CD4-positive, alpha-beta T cell treated with Interleukin-12 subunit alpha and Interleukin-12 subunit beta, for 1 hour (primary cell): ENCODE measurements around the gene CASS4.
"Not testable (repeated sequence)": the region's sequence is repeated elsewhere in the genome, so short reads cannot be mapped to it uniquely, and the experiment has no call there.

Experiments
- DNase-seq: peaks from one replicate; pipeline ENCODE4 v3.0.0-alpha.2; 2020

Gene CASS4

DNA sequence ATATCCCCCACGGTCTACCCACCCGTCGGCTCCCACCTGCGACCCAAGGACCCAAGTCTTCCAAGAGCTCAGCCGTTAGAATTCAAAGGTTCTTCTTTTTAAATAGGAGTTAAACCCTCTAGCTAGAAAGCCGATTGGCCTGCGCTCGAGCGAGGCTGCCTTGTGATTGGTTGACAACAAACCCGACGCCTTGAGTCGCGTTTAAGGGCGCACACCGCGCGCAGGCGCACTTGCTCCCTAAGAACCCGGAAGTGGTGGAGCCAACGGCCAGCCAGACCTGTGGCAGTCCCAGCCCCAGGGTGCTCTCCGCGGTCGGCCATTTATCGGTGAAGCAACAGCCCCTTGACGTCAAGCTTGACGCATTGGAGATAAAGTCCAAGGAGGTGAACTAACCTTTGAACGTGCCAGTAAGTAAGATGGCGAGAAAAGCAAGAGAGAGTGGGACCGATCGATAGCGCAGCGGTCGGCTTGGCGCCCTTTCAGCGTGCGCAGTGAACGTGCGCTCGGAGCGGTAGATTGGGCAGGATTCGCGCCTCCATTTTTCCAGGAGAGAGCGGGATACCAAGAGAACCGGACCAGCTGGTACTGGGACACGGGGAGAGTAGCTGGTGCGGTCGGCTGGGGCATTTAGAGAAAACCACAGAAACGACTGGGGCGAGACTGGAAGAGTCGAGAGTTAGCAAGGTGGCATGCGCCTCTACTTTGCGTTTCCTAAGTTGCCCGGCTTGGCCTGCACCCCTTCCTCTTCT, 19.8 kb upstream of the CASS4 start, which contains the start of the genes AURKA and CSTF1:
AURKA (minus strand) TSS at position 84 of the 749 bp plus-strand sequence. CDS start 4,018 bp downstream, outside the sequence.
CSTF1 (plus strand) TSS at position 514 of the 749 bp plus-strand sequence. CDS start 2,908 bp downstream, outside the sequence.
- peak; percentile 99 for DNase-seq

DNA sequence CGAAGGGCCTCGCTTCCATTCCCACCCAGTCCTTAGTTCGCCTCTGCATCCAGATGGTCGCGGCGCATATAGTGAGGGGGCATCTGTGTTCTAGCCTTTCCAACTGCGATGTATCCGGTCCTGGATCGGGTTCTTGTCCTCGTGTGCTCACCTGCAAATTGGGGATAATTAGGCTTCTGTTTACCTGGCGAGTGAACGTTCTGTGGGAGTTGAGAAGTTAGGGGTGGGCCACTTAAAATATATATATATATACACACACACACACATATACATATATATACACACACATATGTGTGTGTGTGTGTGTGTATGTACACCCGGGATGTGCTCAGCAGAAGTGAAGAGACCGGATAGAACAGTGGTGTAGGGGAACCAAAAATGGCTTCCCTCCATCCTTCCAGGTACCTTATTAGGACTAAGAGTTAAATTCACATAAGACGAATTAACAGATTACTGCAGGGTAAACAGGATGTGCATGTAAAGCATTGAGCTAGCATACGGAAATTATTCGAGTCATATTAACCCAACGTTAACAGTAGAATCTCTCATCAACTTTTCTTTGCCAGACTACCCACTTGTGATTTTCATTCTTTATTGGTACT, 19.1 kb upstream of the CASS4 start:
- DNase-seq: peak; percentile 55

DNA sequence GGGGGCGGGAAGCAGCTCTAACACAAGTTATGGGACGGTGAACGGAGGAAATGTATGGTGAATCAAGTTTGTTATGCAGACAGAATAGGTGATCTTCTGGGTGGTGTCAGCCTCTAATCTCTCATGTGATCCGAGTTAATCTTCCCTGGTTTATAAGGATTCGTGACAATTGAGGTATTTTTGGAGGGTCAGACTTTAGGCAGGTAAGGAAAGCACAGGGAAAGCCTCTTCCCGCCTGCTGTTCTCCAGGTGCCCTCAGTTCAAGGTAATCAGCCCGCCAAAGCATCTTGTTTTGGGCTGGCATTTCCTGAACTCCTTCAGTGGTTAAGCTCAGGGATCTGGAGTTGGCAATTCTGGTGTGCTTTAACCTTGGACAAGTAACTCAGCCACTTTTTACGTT, 18.4 kb upstream of the CASS4 start:
- DNase-seq: no peak

DNA sequence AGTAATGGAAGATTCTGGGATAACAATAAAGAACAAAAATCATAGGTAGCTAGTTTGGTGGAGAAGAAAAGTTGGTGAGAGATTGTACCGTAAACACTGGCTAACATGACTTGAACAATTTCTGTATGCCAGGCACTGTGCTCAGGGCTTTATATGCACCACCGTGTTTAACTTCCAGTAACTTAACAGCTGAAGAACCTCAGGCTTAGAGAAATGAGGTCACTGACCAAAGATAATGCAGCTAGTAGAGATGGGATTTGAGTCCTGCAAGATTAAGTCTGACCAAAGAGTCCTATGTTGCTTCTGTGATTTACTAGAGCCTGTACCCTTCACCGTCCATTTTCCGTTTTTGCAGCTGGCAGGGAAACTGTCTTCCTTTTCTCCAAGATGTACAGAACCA, 16.9 kb upstream of the CASS4 start:
- DNase-seq: no peak

DNA sequence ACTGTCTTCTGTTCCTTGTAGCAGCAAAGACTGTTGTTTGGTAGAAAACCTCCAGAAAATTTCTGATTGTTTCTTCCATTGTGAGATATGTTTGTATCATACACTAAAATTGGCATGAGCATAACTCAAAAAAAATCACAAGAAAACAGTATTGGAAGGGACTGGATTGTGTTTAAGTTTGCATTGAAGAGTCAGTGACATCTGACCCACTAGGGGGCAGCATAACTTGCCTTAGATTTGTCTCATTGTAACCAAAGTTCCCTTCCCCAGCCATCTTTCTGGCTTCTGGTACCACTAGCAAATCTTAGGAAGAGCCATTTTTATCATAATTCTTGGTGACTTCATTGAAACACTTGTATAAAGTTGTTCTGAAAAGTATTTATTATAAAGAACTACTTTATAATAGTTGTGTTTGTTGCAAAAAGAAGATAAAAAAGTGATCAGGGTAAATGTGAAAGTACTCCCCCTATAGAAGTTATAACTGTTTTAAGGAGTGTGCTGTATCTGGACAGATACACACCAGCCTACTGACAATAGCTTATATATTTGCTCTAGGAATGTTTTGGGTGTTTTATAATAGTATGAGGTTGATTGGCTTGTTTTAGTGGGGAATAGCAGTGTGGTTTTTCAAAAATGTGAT, 11.9 kb upstream of the CASS4 start:
- DNase-seq: peak; percentile 81

DNA sequence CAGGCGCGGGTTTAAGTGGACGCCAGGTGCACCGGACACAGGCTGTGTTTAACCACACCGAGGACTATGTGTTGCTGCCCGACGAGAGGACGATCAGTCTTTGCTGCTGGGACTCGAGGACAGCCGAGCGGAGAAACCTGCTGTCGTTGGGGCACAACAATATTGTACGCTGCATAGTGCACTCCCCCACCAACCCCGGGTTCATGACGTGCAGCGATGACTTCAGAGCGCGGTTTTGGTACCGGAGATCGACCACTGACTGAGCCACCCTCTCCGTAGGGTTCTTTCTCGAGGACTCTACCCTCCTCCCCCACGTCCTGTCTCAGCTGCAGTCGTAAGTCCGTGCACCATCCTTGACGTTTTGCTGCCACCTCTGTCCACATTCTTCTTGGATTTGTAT, 8.6 kb upstream of the CASS4 start:
- no peak for DNase-seq

DNA sequence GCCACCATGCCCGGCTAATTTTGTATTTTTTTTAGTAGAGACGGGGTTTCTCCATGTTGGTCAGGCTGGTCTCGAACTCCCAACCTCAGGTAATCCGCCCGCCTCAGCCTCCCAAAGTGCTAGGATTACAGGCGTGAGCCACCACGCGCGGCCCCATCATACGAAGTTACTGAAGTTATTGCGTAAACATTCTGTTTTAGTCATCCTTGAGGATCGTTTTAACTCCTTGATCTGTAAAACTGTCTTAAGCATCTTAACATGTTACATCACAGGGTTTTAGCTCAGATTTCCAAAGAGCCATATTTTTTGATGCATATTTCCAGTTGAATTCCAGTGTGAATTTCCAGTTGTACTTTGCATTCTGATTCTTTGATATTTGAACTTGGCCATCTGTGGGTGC, 6.7 kb upstream of the CASS4 start:
- DNase-seq: not testable (repeated sequence)

DNA sequence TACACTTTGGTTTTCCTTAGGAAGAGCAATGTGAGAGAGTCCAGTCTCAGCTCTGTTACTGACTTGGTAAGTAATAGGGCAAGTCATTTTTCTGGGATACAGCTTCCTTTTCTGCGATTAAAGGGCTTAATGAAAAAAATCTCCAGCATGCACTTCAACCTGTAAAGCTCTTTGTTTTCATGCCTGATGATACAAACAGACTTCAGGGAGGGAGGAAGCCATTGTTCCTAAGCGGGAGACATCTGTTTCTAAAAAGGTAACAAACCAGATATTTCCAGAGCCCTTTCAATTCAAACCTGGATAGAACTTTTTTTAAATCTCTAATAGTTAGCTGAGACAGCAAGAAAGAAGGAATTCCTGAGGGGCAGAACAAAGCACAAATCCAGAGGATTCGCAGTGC, 5.2 kb upstream of the CASS4 start:
- no peak for DNase-seq

DNA sequence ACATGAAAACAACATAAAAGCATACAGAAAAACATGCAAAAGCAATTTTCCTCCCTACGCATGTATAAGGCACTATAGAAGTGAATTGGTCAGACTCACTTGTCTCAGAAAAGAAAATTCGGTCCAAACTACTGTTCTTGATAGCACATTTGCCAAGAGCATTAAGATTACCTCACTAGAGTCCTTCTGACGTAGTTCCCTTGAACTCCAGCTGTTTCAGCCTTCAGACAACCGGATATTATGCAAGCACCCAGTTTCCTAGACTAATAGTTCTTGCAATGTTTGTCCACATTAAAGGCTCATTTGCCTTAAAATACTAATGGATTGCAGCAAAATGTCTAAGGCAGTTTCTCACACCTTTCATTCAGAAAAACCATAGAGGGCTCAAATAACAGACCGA, 2.5 kb upstream of the CASS4 start:
- no peak for DNase-seq

DNA sequence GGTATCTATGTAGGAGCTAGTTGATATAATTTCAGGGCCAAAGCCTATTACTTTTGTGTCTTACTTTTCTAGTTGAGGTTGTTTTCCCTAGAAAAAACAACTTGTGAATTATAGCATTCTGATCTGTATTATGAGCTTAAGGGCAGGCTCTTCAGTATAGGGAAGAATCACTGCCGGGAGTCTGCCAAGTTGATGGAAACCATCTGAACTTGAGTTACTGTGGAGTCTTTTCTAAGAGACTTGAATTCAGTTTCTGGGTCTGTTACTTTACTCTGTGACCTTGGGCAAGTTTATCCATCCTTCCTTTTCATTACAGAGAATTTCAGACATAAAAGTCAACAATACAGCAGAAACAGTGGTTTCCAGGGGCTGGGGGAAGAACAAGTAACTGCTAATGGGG, 2.1 kb upstream of the CASS4 start:
- no peak for DNase-seq

DNA sequence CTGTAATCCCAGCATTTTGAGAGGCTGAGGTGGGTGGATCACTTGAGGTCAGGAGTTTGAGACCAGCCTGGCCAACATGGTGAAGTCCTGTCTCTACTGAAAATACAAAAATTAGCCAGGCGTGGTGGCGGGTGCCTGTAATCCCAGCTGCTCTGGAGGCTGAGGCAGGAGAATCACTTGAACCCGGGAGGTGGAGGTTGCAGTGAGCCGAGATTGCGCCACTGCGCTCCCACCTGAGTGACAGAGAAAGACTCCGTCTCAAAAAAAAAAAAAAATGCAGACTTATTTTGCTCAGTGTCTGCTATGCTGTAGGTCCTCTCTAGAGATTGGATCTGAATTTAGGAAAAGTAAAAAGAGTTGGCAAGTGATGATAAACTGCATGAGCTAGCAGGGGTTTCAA, 773 bp upstream of the CASS4 start:
- DNase-seq: not testable (repeated sequence)

DNA sequence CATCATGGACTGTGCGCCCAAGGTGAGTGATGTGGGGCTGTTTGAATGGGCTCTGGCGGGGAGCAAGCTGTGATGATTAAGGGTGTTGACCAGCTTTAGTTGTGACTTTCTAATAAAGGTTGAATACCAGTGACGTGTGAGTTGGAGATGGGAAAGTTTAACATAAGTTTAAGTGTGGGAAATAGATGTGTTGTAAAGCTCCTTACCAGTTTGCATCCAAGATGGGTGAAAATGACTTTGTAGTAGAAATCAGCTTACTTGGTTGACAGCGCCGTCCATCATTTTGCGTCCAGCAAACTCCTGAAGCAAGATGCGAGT, 372 bp downstream of the CASS4 start:
- no peak for DNase-seq

DNA sequence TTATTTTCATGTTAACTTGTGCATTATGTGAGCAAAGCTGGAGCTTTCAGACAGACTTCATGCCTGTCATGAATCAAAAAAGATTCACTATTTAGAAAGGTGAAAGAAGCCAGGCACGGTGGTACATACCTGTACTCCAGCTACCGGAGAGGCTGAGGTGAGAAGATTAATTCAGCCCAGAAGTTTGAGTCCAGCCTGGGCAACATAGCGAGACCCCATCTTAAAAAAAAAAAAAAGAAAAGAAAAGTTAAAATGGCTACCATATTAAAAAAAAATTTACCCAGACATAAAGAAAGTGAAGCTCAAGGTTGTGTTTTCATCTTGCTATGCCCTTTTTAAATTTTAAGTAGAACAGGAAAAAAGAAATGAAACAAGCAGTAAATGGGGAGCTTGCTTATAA, 889 bp downstream of the CASS4 start:
- DNase-seq: no peak

DNA sequence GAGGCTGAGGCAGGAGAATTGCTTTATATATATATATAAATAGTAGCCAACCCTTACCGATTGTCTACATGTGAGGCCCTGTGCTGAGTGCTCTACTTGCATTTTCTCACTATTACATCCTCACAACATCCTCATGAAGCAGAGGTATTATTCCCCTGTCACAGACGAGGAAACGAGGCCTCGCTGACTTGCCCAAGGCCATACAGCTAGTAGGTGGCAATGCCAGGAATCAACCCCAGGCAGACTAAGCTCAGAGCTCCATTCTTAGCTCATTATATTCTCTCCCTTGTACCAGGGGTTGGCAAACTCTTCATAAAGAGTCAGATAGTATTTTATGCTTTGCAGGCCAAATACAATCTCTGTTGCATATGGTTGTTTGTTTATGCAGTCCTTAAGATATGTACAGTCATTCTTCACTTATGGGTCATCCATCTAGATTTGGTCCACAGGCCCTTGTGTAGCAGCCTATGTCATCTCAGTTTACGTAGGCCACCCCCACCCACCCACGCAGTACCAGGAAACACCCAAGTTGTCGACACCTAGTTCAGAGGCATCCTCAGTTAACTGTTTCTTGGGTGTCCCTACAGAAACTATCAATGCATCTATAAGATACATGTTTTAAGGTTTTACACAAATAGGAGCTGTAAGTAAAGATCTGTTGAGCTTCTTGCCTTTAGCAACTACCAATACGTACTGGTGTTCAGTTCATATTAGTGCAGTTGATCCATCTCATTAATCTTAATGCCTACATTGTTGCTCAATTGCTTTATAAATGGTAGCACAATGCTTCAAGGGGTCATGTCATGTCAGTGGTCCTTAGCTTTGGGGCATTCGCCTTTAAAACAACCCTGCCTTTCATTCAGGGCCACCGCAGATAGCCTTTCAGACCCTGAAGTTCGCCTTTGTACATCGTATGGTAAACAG, 3.0 kb downstream of the CASS4 start:
- DNase-seq: peak; percentile 53

DNA sequence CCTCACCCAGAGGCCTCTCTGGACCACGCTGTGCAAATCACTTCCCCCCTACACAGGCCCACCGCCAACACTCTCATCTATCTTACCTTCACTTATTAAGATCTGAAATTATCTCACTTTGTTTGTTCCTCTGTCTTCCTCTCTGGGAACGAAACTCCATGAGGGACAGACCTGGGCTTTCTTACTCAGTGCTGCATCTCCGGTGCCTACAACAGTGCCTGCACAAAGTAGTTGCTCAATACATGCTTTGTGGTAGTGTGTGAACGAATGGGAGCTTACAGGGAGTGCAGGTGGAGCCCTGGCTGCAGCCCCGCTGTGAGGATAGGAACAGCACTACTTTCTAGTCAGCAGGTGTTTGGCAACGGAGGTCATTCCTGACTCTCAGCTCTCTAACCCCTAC, 5.3 kb downstream of the CASS4 start:
- no peak for DNase-seq

DNA sequence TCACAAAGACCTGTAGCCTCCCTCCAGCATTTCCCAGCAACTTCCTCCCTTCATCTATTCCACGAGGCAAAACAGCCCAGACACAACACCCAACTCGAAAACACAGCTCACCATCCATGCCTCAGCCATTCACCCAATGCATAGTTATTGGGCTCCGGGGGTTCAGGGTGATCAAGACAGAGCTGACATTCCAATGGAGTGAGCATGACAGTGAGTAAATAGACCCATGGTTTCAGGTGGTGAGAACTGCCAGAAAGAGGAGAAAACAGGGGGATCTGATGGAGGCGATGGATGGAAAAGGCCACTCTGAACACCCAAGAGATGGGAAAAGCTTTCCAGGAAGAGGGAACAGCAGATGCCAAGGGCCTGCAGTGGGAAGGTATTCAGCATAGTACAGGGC, 5.9 kb downstream of the CASS4 start:
- DNase-seq: no peak

DNA sequence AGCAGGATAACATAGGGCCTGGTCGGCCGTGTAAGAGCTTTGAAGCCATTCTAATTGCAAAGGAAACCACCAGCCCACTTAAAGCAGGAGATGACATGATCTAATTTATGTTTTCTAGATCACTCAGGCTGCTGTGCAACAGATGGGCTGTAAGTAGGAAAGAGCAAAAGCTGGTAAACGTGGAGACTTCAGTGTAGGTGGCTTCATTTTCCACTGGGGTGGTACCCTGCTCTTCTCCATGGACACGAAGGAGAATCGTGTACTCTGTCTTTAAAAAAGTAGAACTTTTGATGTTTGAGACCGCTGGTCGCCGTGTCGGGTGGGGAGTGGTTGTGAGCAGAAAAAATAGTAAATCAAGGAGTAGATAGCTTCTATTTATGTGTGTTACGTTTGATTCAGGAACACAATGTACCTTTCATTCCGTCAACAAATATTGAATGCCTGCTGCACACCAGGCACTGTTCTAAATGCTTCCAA, 6.4 kb downstream of the CASS4 start:
- DNase-seq: peak; percentile 34

DNA sequence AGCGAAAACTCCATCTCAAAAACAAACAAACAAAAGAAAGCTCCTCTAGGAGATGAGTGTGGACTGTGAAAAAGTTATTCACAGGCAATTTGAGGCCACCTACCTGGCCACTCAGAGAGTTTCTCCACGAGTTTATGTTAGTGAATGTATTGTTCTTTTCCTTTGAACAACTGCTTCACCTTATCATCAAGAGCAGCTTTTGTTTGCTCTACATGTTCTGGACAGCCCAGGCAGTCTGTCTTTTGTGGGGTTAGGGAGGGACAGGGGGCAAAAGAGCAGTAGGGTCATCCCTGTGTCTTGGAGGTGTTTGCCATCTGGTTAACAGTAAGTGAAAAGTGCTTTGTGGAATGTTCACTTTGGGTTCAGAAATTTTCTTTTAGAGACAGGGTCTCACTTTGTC, 8.0 kb downstream of the CASS4 start:
- DNase-seq: no peak

DNA sequence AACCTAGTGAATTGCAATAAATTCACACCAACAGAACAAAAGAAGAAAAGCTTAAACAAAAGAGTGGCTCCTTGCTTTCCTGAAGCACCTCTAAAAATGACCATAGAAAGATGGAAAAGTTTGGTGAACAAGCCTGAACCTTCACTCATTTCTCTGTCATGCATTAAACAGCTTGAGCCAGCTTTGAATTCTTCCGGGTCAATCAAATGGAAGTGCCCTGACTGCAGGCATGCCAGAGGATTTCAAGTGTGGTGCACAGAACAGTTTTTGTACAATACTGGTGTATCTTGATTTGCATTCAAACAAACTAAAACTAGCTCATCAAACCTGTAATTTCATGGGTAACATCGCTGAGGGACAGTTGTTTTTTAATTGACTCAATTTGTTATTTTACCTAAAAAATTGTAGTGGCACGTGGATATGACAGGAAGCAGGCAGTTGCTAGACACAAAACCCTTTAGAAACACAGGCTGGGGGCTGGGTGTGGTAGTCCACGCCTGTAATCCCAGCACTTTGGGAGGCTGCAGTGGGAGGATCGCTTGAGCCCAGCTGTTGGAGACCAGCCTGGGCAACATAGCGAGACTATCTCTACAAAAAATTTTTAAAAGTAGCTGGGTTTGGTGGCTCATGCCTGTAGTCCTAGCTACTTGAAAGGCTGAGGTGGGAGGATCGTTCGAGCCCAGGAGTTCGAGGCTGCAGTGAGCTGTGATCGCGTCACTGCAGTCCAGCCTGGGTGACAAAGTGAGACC, 9.1 kb downstream of the CASS4 start:
- DNase-seq: no peak

DNA sequence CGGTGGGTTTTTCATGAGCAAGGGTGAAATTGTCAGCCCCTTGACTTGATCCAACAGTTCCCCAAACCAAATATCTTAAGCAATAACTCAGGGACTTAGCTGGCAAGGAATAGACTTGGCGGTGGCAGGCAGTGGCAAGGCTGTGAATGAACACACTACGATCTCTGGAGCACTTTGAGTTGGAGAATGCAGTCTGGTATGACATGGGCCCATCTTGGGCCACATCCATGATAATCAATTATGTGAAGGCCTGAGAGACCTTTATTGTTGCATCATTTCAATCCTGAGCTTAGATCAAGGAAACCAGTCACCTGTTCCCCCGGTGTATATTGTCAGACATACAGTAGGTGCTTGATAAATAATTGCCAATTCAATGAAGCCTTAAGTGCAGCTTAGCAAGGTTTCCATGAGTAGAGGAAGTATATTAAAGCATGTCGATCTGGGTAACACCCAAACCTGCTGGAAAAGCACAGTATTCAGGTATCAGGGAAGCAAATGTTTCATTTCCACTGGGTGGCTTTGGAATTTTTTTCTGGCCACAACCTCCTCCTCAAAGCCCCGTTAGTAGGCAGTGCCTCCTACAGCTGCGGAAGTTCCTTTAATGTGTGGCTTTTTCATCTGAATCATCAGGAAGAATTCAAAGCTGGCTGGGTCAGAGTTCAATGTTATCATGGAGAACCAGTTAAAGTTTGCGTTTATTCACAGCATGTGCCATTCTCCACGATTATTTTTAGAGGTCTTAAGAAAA, 10.2 kb downstream of the CASS4 start:
- no peak for DNase-seq

DNA sequence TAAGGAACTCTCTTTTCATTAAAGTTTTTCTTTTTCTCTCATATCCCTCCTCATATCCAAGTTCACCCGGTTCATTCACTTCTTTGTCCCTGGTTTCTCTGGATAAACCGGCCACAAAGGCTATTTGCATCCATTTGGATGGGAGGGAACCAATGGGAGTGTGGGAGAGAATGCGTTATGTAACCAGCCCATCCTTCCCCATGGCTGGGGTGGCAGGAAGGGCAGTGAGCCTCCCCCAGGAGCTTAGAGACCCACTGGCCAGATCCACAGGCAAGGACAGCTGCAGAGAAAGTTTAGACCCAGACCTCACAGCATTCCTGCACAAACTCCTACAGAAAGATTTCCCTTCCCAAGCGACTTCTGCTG, 10.7 kb downstream of the CASS4 start:
- DNase-seq: no peak

DNA sequence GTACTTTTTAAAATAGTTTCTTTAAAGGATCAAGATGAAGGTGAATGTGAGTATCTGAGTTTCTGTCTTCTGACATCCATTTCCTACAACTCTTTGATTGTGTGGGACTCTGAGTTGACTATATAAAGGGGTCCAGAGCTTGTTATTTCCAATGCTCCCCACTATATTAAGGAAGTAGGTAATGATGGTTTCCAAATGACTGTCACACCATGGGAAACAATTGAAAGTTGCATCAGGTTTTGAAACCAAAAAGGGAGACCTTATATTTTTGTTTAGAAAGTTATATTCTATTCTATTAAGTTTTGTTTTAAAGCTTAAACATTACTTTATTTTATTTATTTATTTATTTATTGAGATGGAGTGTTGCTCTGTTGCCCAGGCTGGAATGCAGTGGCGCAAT, 11.2 kb downstream of the CASS4 start:
- DNase-seq: no peak
